GM13976 (cell line): Measurements from ENCODE around the gene CFAP74.

ENCODE experiments used
- DNase-seq: peaks from one replicate; pipeline ENCODE4 v3.0.0; 2012; ENCODE audit warnings: low spot score
- in situ Hi-C: fragments of 300-500 bp; cut with MboI; formaldehyde crosslinking; loops from one replicate; pipeline ENCODE4 v1.12.0; 2022; ENCODE audit warnings: low sequenced_read_pairs, mixed read lengths, inconsistent platforms; ENCODE audit not compliant: unreplicated experiment
- TF ChIP-seq, protein P1 (sequence below): IDR thresholded peaks from 2 replicates; pipeline ENCODE4 v1.5.1; 2012; ENCODE audit warnings: borderline replicate concordance, mild to moderate bottlenecking; ENCODE audit not compliant: insufficient read depth; ENCODE audit errors: extremely low read depth, missing control alignments, control extremely low read depth

Gene CFAP74

DNA sequence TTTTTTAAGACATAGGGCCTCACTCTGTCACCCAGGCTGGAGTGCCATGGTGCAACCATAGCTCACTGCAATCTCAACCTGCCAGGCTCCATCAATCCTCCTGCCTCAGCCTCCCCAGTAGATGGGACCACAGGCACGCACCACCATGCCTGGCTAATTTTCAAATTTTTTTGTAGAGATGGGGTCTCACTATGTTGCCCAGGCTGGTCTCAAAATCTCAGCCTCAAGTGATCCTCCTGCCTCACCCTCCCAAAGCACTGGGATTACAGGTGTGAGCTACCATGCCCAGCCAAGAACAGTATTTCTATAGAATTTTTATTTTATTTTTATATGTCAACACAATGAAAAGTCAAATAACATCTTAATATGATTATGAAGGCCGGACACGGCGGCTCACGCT lies 123.6 kb downstream of the CFAP74 start:
- no peak for DNase-seq
- TF ChIP-seq, protein P1, sequence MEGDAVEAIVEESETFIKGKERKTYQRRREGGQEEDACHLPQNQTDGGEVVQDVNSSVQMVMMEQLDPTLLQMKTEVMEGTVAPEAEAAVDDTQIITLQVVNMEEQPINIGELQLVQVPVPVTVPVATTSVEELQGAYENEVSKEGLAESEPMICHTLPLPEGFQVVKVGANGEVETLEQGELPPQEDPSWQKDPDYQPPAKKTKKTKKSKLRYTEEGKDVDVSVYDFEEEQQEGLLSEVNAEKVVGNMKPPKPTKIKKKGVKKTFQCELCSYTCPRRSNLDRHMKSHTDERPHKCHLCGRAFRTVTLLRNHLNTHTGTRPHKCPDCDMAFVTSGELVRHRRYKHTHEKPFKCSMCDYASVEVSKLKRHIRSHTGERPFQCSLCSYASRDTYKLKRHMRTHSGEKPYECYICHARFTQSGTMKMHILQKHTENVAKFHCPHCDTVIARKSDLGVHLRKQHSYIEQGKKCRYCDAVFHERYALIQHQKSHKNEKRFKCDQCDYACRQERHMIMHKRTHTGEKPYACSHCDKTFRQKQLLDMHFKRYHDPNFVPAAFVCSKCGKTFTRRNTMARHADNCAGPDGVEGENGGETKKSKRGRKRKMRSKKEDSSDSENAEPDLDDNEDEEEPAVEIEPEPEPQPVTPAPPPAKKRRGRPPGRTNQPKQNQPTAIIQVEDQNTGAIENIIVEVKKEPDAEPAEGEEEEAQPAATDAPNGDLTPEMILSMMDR: no peak
- in situ Hi-C loops: no loop called here

DNA sequence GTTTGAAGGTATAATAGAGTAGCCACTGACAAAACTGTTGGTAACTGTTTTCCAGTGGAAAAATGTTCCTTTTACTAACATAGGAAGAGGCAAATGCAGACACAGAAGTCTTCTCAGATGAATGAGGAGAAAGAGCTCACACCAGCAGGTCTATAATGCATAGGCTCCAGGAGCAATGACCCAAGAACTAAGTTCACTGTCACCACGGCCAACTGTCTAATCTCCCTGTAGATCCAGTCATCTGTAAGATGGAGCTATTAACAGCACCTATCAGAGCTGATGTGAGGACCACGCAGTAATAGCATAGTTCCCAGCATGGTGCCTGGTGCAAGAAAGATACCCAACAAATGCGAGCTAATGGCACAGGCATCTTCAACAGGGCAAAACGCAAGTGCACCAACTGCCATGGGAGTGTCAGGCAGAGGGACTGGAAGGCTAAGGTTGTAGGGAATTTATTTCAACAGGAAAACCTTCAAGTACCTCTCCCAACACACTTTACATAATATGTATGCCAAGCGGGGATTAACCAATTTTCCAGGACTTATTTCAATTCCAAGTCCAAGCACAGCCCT lies 125.6 kb downstream of the CFAP74 start:
- DNase-seq: no peak
- TF ChIP-seq, protein P1: no peak
- in situ Hi-C loops: no loop called here

DNA sequence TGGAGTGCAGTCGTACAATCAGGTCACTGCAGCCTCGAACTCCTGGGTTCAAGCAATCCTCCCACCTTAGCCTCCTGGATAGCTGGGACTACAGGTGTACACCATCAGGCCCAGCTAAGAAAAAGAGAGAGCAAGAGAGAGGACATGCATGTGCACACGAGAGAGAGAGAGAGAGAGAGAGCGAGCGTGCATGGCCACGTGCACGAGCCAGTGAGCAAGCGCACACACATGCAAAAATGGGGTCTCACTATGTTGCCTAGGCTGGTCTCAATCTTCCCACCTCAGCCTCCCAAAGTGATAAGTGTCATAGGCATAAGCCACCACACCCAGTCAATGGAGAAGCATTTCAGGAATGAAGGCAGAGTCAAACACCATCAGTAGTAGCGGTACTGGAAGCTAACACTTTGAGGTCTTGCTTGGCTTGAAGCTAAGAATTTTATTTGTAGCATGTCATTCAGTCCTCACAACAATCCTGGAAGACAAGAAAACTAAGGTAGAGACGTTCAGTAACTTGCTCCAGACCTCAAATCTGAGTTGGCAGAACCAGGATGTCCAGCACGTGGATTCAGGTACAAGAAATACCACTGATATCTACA lies 127.2 kb downstream of the CFAP74 start:
- TF ChIP-seq, protein P1: no peak
- in situ Hi-C loops: no loop called here
- DNase-seq: no peak

DNA sequence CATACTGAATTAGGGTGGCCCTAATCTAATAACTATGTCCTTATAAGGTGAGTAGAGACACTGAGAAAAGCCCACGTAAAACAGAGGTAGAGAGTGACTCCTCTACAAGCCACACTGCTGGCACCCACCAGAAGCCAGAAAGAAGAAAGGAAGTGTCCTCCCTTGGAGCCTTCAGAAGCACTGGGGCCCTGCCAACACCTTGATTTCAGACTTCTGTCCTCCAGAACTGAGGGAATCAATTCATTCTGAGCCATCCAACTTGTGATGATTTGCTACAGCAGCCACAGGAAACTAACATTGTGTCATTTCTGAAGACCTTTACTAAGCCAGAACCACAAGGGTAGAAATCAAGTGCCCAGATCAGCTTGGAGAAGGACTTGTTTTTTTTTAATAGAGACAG lies 127.7 kb downstream of the CFAP74 start:
- no peak for DNase-seq
- in situ Hi-C loops: no loop called here
- TF ChIP-seq, protein P1: no peak

DNA sequence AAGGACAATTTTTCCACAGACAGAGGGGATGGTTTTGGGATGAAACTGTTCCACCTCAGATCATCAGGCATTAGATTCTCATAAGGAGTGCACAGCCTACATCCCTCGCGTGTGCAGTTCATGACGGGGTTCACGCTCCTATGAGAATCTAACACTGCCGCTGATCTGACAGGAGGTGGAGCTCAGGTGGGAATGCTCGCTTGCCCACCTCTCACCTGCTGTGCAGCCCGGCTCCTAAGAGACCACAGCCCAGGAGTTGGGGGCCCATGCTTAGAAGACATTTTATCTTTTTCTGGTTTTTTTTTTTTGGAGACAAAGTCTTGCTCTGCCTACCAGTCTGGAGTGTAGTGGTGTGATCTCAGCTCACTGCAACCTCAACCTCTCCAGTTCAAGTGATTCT lies 128.7 kb downstream of the CFAP74 start:
- TF ChIP-seq, protein P1: no peak
- no peak for DNase-seq
- in situ Hi-C loops: no loop called here

DNA sequence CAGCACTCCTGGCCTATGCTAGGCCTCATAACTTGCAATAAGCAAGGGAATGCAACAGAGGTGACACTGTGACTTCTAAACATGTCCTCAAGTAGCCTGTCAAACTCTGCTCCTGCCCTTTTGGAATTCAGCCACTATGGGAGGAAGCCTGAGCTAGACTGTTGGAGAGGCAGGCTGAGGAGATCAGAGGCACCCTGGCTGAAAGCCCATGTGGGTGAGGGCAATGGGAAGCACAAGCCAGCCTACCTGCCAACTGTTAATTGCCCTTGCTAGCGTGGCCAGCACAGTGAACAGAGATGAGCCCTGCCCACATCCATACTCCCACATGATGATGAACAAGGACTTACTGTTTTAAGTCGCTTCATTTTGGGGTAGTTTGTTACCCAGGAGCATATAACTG lies 130.4 kb downstream of the CFAP74 start:
- peak; percentile 7 for DNase-seq
- TF ChIP-seq, protein P1: no peak
- in situ Hi-C loops: no loop called here
